HG03558 (cell line): ENCODE results near the gene PIK3R2.
"Not testable (repeated sequence)": the region's sequence is repeated elsewhere in the genome, so short reads cannot be mapped to it uniquely, and the experiment has no call there.

Experiments
- ATAC-seq: cut with Tn5 transposase; IDR thresholded peaks from one replicate; pipeline ENCODE4 v1.9.1; 2021; ENCODE audit warnings: moderate number of reproducible peaks; ENCODE audit not compliant: unreplicated experiment; ENCODE audit errors: extremely low read depth

Gene PIK3R2

DNA sequence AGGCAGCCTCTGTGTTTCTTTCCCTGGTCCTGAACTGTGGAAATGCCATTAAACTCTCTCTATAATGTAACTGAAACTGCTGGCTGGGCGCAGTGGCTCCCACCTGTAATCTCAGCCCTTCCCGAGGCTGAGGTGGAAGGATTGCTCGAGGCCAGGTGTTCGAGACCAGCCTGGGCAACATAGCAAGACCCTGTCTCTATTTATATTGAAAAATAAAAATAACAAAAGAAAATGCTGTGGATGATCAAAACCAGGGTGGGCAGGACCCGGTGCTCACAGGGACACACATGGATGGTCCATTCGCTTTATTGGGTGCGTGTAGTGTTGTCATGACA is 43.5 kb downstream of the PIK3R2 start:
- ATAC-seq: no peak

DNA sequence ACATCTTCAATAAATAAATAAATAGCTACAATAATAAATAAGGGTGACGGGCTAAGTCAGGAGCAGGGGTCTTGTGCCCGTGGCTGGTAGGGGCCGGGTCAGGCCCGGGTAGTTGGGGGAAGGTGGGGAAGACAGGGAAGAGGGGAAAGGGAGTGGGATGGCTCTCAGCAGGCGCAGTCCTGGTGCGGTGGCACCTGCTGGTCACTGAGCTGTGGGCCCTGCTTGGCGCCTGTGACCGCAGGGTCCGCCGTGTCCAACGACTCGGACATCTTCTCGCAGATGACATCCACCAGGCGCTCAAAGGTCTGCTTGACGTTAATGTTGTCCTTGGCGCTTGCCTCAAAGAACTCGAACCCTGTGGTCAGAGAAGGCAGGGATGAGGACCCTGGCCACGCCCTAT is 44.3 kb downstream of the PIK3R2 start:
- no peak for ATAC-seq

DNA sequence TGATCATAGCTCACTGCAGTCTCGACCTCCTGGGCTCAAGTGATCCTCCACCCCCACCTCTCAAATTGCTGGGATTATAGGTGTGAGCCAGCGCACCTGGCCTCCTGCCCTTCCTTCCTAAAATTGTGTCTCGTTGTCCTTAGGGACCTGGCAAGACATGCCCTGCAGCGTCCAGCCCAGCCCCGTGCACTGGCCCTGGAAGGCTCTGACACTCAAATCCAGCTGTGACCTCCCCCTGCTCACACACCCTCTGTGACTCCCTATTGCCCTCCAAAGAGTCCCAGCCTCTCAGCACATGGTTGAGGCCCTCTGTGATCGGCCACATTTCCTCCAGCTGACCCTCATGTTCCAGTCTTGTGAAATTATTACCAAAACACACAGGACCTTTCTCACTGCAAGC is 45.0 kb downstream of the PIK3R2 start:
- ATAC-seq: no peak

DNA sequence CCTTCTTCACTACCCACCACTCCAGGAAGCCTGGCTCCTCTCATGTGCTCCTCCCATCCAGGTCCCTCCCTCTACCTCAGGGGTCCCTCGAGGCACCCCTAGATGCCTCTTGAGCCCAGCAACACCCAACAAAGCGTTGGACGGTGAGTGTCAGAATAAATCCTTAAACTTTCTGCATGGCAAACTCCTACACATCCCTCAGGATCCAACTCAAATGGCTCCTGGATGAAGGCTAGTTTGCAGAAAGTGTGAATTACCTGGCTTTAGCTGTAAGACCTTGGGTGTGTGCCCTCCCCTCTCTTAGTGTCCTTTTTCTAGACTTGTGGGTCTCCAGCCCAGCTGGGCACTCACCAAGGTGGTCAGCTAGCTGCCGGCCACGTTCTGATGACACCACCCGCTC is 45.4 kb downstream of the PIK3R2 start:
- no peak for ATAC-seq

DNA sequence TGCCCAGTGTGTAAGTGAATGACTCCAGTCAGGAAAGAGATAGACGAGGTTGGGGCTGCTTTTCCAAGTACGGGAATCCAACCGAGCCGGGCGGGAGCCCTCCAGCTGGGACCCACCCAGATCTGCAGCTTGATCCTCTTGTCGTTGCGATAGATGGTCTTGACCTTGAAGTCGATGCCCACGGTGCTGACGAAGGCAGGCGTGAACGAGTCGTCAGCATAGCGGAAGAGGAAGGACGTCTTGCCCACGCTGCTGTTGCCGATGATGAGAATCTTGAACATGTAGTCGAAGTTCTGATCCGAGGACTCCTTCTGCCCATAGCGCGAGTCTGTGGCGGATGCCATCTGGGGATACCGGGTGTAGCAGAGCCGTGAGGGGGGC is 49.4 kb downstream of the PIK3R2 start:
- no peak for ATAC-seq

DNA sequence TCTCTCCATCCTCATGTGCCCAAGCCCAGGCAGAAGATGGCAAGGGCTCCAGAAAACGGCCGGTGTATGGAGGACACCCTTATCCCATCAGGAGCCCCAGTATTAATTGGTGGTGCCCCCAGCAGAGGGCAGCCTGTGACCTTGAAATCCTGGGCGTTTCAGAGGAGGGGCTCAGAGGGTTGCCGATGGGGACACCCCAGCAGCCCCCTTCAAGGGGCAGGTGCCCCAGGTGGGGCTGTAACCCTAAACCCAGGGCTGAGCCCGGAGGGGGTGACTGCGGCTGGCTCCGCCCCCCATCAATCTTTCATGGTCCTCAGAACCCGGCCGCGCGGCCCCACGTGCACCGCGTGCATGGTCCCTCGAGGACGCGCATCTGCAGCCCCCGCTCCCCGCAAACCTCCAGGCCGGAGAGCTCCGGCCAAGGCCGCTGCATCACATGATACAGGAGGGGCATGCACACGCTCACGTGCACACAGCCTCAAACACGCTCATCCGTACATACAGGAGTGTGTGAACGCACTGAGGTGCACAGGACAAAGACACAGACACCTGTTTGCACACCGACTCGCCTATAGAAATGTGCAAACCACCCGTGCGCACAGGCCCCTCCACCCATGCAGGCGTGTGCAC is 49.9 kb downstream of the PIK3R2 start:
- ATAC-seq: no peak

DNA sequence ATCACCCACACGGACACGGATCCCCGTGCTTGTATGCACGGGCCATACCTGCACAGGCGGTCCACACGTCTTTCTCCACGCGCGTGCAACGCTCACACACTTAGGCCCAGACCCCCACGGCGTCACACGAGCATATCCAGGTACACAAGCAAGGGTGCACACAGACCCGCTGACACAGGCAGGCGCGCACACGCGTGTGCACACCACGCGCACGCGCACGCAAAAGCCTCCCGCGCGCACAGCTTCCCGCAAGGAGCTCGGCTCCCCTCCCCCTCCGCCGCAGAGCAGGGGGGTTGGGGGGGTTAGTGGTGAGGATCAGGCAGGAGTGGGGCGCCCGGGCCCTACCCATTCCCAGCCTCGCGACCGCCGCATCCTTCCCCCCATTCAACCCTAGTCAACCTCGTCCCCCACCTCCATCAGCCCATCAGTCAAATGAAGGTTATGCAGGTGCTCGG is 50.5 kb downstream of the PIK3R2 start:
- no peak for ATAC-seq

DNA sequence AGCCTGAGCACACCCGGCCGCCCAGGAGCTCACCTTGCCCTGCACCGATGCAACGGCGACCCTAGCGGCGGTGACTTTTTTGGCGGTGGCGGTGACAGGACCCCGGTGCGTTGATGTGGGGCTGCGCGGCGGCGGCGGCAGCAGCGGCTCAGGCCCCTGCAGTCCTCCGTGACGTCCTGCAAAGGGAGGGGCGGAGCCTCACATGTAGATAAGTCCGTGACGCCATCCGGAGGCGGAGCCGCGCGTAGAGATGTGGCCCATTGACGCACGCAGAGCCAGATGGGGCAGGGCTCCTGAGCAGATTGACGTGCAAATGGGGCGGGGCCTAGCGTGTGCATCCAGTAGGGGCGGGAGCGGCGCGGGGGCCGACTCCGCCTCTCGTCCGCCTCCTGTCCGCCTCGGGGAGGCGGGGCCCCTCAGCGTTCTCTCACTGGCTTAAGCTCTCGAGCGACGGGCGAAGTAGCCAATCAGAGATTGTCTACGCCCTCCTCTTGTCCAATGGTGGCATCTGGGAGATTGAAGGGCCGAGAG is 51.0 kb downstream of the PIK3R2 start, which contains the start of gene RAB3A:
TSS of gene RAB3A (minus strand) at position 180 of the 531 bp plus-strand sequence. CDS start 1,302 bp downstream, outside the sequence.
- peak; percentile 82 for ATAC-seq

DNA sequence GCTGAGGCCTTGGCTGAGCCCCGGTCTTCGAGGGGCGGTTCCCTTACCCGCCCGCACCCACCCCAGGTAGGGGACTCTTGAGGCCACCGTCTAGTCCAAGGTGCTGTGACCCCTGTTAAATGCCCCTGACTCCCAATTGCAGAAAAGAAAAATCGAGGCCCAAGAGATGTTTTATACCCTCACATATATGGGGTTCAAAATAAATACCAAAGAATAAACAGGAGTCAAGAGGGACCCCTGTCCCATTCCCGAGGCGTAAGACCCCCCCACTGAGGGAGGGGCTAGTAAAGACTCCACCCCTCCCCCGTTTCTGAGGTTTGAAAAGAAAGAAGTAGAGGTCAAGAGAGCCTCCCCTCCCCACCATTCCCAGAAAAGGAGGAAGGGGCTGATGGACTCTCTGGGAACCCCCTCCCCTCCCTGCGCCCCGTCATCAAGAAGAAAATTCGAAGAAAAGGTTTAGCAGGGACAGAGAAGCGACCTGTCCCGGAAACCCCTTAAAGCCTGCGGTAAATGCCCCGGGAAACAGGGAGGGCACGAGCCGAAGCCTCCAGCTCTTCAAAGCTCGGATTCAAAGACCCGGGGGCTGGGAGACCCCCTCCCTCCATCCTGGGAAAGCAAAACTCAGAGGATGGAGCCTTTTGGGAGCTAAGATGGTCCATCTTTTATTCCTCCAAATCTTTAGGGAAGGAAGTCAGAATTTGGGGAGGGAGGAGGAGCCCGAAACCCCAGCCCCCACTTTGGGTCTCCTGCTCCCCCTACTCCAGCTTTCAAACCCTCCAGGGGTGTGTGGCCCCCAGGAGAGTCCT is 51.6 kb downstream of the PIK3R2 start:
- no peak for ATAC-seq

DNA sequence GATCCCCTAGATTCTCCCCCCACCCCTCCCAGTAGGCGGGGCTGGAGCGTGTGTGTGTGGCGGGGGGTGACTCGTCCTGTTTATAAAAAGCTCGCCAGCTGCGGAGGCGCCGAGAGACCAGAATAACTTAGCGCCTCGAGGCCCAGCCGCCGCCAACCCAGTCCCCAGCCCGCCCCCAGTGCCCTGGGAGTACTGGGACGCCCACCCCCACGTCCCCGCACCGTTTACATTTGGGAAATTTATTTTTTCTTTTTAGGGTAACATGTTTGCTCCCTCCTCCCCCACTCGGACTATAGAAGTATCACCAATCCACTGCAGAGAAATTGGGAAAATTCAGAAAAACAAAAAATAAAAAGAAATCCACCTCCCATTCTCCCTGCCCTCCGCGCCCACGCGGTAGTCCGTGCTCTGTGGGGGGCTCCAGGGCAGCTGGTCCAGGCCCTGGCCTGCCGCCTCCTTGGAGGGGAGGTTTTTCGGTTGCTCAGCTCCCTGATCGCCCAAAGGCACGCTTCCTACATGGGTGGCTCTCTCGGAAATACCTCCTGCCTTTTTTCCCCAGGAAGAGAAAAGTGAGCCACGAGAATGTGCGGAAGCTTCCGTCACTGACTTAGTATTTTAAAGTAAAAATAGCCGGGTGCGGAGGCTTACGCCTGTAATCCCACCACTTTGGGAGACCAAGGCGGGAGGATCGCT is 52.4 kb downstream of the PIK3R2 start:
- no peak for ATAC-seq

DNA sequence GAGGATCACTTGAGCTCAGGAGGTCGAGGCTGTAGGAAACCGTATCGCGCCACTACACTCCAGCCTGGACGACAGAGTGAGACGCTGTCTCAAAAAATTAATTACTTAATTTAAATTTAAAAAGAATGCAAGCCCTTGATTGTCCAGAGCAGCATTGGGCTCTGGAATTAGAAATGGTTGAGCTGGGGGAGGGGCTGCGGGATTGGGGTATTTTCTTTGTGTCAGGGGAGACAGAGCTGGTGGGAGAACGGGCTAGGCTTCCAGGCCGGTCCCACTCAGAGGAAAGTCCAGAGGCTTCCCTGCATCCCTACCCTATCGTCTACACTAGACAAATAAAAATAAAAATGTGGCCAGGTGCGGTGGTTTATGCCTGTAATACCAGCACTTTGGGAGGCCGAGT is 53.1 kb downstream of the PIK3R2 start:
- no peak for ATAC-seq

DNA sequence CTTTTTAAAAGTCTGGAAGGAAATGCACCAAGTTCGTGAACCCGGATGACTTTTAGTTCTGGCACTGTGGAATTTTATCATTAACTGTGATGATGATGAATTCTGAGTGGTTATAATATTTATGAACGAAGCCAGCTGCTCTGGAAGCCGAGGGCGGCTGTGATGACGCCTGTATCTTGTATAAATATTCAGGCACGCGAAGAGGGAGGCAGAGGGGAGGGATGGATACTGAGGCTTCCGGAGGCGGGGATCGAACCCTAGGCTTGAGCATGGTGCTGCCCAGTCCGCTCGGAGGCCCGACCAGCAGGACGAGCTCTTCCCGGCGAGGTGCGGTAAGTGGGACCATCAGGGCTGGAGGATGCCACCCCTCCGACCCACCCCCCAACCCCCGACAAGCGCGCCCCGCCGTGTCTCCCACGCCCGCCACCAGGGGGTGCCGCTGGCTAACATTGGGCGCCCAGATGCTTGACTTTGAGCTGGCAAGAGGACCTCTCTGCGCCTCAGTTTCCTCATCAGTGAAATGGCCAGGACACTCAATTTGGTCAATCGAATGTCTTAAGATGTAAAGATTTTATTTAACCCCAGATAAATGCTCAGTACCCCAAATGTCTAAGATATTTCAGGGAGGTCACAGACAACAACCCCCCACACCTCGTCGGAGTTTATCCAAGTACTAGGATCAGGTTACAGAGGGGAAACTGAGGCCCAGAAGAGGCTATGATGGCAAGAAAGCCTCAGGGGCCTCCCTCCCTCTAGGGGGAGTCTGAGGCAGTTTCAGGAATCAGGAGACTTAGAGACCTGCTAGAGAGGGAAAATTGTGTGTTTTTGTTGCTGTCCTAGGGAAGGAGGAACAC is 55.4 kb downstream of the PIK3R2 start:
- ATAC-seq: no peak

DNA sequence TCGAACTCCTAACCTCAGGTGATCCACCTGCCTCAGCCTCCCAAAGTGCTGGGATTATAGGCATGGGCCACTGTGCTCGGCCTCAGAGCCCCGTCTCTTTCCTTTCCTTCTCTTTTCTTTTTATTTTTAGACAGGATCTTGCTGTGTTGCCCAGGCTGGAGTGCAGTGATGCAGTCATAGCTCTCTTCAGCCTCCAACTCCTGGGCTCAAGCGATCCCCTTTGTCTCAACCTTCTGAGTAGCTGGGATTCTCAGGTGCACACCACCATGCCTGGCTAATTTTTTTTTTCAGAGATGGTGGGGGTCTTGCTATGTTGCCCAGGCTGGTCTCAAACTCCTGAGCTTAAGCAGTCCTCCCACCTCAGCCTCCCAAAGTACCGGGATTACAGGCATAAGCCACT is 56.9 kb downstream of the PIK3R2 start:
- not testable (repeated sequence) for ATAC-seq

DNA sequence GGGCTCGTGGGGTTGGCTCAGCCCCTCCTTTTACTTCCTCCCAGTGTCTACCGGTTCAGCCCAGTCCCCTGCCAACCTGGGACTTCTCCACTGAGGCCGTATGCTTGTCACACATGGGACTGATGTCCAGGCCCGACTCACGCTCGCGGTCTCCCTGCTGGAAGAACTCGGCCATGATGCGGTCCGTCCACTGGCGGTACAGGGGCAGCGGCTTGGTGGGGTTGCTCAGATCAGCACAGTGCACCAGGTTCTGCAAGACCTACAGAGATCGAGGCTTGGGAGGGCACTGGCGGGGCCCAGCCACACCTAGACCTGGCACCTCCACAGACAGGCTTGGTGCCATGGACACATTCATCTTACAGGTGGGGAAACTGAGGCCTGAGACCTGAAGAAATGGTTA is 58.7 kb downstream of the PIK3R2 start:
- ATAC-seq: no peak

DNA sequence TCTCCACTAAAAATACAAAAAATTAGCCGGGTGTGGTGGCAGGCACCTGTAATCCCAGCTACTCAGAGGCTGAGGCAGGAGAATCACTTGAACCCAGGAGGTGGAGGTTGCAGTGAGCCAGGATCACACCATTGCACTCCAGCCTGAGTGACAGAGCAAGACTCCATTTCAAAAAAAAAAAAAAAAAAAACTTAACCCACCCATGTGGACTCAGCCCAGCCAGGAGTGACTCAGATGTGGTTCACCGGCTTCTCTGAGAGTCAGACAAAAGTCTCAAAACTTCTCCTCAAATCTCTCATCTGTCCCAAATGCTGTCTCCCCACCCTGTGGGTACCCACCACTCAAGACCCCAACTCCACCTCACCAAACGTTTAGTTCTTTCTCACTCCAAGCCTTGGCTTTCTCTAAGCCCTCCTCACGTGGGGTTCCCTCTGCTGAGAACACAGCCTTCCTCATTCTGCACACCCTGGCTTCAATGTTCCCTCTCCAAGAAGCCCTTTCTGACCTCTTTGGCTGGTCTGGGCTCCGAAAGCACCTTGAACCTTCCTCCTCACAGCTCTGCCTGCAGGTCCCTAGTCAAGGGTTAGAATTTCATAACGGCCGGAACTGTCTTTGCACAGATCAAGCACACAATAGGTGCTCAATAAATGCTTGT is 61.9 kb downstream of the PIK3R2 start:
- no peak for ATAC-seq

DNA sequence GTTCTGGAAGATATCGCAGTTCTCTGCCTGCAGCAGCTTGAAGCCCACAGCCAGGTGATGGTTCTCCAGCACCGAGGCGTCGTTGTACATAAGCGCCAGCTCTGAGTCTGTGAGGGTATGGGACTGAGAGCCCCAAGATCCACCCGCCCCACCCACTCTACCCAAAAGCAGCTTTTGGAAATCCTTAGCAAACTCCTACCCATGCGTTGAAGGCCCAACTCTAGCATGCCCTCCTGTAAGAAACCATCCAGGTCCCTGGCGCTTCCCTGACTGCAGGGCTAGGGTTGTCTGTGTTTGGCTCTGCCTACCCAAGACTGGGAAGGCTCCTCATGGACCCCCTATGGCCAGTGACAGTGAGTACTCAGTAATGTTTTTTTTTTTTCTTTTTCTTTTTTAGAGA is 63.8 kb downstream of the PIK3R2 start:
- ATAC-seq: no peak

DNA sequence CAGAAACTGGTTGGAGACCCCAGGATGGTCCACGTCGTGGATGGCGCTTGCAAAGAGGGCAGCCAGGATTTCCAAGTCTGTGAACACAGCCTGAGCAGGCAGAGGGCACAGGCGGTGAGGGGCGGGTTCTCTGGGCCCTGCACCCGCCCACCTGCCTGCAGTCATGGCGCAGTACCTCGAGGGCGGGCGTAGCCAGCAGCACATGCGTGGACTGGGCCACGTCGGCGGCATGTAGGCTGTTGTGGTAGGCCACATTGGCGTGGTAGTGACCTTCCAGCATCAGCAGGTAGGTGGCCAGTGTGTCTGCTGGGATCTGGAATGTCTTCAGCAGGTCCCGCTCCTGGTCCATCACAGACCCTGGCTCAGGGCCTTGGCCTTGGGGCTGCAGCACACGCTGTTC is 65.2 kb downstream of the PIK3R2 start:
- no peak for ATAC-seq

DNA sequence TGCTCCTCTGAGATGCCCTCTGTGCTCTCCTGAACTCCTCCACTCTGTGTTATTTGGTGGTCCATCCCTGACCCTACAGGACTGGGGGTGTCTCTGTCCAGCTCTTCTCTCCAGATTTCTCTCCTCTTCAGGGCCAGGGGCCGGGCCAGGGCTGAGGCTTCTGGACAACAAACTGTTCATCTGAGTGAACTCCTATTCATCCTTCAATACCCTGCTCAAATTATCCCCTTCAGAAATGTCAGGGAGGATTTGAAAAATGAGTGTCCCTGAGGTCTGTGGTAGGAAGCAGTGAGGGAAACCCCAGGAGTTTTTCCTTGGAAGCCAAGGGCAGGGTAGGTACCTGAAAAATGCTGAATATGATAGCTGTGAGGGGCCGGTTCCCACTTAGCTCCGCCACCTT is 65.6 kb downstream of the PIK3R2 start:
- no peak for ATAC-seq
